Measurements from ENCODE around the gene SMIM41.
A peak's percentile ranks its signal among the peaks of the same experiment; 100 is the strongest.

The SMIM41 gene

GRCh38 chr12:52063082-52063924 is 16.2 kb upstream of the SMIM41 start:
- DNase-seq (ENCODE audit: low spot score): no peak

DNA sequence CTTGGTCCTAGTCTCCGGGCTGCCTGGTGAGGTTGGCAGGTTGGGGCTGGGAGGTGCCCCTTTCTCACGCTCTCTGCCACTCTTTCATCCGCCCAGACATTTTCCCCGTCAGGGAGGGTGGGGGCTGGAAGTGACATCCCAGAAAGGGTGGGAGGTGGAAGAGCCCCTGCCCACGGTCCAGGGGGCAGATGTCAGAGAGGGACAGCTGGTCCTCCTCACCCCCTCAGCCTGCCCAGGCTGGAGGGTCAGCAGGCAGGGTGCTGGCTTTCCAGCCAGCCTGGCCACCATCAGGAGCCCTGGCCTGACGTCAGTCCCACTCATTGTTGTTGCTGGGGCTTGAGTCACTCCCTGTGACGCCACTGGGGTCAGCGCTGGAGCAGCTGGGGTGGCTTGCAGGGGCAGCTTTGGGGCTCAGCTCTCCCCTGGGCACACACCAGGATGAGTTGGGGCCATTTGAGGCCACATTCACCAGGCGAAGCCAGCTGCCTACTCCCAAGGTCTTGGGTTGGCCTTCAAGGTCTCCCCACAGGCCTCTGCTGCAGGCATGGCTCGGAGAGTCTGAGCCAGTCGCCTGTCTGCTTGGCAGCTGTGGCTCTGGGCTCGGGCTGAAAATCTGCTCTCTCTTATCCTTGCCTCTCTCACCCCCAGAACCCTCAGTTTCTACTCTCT is 15.4 kb upstream of the SMIM41 start:
- DNase-seq (ENCODE audit: low spot score): no peak

- no peak for DNase-seq (ENCODE audit: low spot score)
Measured at GRCh38 chr12:52066346-52067080, 13.0 kb upstream of the SMIM41 start.

- no peak for DNase-seq (ENCODE audit: low spot score)
Measured at GRCh38 chr12:52067081-52067374, 12.5 kb upstream of the SMIM41 start.

DNA sequence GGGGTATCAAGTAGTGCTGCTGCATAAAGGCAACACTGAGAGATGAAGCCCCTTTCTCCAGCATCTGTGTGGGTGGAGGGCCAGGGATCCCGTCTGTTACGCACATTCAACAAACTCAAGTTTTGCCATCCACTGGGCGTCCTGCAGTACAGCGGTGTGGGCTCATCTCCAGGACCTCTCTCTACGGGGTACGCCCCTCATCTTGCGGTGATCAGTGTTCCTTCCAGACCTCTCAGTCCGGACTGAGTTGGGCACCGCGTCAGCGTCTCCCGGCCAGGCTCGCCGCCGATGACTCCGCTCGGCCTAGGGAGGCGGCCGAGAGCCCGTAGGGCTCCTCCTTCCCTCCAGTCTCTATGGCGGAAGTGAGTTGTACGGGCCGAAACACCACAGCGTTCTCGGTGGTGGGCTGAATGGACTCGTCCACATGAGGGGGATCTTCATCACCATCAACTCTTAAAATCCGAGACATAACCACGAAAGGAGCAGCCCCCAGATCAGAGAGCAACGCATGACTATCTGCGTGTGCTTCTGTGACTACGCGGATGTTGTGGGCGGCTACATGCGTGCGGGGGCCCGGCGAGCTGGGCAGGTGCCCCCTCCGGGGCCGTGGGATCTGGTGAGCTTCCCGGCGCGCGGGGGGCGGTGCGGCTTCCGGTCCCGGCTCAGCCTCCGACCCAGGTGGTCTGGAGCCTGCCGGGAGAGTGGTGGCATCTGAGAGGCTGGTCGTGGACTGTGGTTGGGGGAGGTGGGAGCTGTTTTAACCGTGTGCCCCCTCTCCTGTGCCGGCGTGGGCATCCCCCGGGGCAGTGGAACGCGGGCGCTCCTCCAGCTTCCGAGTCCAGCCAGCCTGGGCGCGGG is 9.9 kb upstream of the SMIM41 start, which contains the start of gene ATG101:
Gene ATG101 (plus strand): TSS at position 652 of the 858 bp plus-strand sequence. CDS start 3,673 bp downstream, outside the sequence.
- DNase-seq (ENCODE audit: low spot score): peak; percentile 96

- no peak for DNase-seq (ENCODE audit: low spot score)
Measured at GRCh38 chr12:52070185-52070925, 9.1 kb upstream of the SMIM41 start.

DNA sequence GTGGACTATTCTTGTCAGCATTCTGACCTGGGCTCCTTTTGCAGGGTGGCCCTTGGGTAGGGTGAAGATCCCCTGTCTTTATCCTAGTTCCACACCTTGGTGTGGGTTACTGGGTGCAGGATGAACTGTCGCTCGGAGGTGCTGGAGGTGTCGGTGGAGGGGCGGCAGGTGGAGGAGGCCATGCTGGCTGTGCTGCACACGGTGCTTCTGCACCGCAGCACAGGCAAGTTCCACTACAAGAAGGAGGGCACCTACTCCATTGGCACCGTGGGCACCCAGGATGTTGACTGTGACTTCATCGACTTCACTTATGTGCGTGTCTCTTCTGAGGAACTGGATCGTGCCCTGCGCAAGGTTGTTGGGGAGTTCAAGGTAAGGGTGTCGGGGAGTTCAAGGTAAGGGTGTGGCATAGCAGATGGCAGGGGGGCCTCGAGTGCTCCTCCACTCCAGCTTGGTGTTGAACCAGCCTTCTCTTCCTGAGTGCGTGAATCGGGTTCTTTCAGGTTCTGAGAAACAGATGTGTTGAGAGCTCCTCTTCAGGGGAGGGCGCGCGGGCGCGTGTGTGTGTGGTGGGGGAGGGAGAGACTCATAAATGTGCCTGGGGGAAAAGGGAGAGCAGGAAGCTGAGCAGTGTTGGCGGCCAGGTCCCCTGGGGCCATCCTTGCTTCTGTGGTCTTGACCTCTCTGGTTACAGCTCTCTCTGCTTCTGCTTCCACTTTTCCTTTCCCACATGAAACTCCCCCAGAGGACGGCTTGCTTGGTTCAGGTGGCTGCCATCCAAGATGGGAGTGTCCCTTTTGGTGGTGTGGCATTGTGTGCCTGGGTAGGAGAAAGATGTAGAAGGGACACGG is 5.7 kb upstream of the SMIM41 start:
- no peak for DNase-seq (ENCODE audit: low spot score)

DNA sequence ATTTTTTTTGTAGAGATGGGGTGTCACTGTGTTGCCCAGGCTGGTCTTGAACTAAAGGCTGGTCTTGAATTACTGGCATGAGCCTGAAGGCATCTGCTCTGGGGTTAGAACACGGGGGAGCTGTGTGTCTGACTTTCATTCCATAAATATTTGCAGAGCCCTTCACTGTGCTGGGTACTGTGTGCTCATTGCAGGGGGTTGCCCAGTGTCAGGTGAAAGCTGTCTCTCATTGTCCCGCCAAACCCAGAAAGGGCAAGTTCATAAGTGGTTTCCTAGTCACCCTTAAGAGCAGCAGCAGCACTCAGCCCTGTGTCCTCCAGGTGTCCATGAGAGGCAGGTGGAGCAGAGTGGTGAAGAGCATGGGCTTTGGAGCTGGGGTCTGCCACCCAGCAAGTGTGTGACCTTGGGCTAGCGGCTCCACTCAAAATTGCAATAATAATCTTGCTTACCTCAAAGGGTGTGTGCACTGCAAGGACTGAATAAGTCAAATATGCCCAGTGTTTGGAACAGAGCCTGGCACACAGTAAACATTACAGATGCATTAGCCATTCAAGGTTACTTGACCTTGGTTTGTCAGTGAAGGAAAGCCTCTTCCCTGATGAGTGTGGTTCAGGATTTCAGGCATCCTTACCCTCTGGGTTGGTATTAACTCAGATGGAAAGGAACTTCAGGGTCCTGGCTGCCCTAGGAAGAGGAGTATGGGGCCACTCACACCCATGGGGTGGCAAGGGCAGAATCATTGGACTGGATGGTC is 4.4 kb upstream of the SMIM41 start:
- no peak for DNase-seq (ENCODE audit: low spot score)

GRCh38 chr12:52076811-52077210 is 2.7 kb upstream of the SMIM41 start:
- no peak for DNase-seq (ENCODE audit: low spot score)

- DNase-seq (ENCODE audit: low spot score): no peak
Measured at GRCh38 chr12:52078276-52078675, 1.2 kb upstream of the SMIM41 start.

DNA sequence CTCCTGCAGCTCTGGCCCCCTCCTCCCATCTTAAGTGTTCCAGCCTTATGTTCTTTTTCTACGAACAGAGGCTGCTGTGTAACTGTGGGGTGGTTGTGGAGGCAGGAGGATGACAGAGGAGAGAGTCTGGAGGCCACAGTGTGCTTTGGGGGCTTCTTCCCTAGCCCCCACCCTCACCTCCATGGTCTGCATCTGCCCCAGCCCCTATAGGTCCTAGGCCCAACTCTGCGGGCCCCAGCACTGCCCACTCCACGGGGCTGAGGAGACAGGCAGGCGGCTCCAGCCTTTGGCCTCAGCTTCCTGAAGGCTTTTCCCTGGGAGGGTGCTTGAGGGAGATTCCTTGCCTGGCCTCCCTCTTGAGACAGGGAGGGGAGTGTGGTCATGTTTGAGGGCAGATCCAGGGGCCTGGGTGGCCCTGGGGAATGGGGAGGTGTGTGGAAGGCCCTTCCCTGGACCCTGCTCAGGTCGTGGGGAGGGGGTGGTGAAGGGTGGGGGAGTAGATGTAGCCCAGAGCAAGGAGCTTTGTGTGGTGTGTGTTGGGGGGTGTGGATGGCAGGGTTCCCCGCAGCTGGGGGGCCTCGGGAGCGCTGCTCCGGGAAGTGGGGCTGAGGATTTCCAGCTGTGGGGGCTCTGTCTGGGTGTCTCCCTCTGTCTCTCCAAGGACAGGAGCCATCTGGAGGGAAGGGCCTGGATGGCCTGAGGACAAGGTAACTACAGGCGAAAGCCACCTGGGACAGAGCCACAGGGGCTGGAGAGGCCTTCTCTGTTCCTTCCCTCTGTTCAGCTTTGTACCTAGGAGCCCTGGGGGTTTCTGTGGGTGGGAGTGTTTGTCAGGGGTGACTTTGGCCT is 1.1 kb downstream of the SMIM41 start:
- DNase-seq (ENCODE audit: low spot score): no peak

DNA sequence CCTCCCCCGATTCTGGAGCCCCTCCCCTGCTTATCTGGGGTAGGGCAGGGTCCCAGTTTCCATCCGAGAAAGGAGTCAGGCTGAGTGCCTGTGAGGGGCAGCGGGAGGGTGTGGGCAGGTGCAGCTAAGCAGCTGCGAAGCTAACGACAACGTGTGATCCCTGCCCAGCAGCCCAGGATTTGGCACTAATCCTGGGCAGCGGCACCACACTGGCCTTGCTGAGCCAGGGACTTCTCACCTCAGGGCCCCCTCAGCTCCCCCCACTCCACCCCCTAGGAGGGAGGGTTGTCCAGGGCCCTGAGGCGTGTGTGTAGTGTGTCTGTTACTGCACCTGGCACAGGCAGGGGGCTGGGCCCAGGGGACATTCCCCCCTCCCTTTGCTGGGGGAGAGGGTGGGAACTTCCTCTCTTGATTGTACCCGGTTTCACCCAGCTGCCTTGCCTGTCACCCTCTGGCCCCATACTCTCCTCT is 1.8 kb downstream of the SMIM41 start:
- DNase-seq (ENCODE audit: low spot score): no peak

DNA sequence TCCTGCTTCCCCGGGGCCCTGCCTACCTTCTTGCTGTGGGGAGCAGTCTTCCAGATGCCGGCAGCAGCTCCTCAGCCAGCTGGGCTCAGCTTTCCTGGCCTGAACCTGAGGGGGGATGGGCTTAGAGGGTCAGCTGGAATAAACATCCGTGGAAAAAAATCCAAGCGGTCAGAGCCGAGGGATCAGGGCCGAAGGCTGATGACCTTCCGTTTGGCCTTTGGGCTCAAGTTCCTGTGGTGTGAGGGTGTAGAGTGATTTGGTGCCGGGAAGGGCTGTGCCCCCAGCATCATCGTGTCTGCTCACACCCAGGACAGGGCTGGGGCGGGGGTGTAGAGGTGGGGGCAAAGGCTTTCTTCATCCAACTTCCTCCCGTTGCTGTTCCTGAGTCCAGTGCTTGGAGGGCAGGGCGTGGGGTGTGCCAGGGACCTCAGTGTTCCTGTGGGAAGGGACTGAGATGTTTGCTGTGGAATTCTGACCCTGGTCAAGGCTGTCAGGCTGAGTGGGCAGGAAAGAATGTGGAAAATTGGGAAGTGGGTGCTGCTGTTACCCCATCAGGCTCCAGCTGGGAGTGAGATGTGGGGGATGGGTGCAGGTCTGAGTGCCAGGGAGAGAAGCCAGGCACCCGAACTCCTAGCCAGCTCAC is 2.6 kb downstream of the SMIM41 start:
- no peak for DNase-seq (ENCODE audit: low spot score)

DNA sequence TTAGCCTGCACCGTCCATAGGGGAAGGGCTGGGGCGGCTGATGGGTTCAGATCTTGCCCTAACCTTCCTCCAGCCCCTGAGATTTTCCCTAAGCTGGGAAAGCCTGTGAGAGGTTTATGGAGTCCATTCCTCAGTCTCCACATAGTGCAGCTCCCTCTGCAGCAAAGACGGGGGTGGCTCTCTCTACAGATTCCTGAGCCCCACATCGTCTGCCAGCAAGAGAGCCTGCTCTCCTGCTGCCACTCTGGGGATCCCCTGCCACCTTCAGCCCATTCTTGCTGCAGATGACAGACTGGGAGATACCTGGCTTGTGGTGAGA is 3.1 kb downstream of the SMIM41 start:
- DNase-seq (ENCODE audit: low spot score): no peak

DNA sequence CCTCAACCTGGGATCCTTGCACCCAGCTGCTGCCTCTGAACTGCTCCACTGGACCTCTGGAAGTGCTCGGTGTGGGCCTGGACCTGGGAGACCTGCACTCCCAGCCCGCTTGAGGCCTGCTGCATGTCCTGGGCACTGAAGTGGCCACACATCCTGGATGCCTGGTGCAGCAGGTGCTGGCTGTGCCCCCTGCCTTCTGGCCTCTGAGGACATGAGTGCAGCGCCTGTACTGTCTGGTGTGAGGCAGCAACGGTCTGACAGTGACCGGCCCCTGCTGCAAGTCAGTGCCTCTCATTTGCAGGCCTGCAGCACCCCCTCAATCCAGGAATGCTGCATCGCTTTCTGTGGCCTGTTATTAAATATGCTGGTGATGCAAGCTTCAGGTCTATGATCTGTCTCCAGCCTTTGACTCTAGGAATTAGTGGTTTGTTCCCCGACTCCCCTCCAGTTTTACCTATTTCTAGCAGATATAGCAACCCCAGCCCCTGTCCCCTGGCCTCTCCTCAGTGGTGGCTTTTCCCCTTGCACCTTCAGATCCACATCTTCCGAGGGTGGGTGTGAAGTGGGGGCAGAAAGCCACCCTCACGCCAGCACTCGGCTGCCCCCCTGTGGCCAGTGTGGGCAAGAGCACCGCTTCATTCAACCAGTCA is 3.6 kb downstream of the SMIM41 start:
- peak; percentile 63 for DNase-seq (ENCODE audit: low spot score)

DNA sequence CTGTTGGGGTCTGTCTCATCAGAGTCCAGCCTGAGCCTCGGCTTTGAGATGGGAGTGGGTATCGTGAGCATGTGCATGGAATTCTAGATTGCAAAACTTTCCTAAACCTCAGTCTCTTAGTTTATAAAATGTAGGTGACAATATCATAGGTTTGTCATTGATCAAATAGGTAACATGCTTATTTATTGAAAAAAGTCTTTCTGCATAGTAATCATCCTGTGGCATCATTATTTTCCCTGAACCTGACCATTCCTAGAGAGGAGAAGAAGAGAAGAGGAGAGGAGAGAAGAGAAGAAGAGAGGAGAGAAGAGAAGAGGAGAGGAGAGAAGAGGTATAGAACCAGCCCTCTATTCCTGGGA is 4.1 kb downstream of the SMIM41 start:
- DNase-seq (ENCODE audit: low spot score): no peak

DNA sequence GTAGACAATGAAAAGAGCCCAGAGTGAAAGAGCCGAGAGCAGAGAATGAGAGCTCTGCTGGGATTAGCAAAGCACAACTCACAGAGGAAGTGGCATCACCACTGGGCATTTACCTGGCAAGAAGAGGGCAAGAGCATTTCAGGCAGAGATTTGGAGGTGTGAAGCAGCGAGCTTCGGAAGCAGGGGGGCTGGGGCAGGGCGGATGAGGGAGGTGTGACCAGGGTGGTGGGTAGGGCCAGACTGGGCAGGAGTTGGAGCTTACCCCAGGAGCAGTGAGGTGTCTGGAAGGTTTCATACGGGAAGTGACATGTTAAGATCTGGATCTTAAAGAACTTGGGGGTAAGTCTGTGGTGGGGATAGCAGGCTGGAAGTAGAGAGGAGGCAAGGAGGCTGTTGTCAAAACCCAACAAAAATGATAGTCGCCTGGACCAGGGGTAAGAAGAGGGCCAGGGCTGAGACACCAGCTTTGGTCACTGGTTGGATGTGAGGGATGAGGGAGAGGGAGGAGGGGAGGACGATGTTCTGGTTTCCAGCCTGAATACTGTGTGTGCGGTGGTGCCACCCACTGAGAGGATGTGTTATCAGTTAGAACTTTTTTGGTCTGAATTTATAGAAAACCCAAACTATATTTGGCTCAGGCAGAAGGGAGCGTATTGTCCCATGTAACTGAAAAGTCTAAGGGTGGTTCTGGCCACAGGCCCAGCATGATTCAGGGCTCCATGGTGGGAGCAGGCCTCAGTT is 5.2 kb downstream of the SMIM41 start:
- DNase-seq (ENCODE audit: low spot score): no peak
